ENCODE measurements around the gene BCDIN3D.
A peak's percentile ranks its signal among the peaks of the same experiment; 100 is the strongest.

The BCDIN3D gene

DNA sequence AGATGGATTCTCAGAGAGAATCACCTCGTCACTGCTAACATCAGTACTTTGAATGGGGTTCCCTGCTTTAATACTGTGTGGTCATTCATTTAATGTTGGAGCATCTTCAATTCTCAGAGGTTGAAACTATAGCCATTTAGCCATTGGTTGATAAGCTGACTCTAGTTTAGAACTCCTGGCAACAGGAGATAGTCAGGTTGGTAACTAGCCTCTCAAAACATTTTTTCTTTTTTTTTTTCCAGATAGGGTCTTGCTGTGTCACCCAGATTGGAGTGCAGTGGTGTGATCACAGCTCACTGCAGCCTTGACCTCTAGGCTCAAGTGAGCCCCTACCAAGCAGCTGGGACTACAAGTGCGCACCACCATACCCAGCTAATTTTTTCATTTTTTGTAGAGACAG, 11.2 kb downstream of the BCDIN3D start:
- TF ChIP-seq CTCF (IDR thresholded peaks at IDR 0.05; ENCODE audit: control insufficient read depth, extremely low read depth, insufficient read depth) = no peak
- no peak overlapping the region for H3K4me3 ChIP-seq (ENCODE audit: low read depth, low read length)
- no peak for DNase-seq (ENCODE audit: low read depth)

DNA sequence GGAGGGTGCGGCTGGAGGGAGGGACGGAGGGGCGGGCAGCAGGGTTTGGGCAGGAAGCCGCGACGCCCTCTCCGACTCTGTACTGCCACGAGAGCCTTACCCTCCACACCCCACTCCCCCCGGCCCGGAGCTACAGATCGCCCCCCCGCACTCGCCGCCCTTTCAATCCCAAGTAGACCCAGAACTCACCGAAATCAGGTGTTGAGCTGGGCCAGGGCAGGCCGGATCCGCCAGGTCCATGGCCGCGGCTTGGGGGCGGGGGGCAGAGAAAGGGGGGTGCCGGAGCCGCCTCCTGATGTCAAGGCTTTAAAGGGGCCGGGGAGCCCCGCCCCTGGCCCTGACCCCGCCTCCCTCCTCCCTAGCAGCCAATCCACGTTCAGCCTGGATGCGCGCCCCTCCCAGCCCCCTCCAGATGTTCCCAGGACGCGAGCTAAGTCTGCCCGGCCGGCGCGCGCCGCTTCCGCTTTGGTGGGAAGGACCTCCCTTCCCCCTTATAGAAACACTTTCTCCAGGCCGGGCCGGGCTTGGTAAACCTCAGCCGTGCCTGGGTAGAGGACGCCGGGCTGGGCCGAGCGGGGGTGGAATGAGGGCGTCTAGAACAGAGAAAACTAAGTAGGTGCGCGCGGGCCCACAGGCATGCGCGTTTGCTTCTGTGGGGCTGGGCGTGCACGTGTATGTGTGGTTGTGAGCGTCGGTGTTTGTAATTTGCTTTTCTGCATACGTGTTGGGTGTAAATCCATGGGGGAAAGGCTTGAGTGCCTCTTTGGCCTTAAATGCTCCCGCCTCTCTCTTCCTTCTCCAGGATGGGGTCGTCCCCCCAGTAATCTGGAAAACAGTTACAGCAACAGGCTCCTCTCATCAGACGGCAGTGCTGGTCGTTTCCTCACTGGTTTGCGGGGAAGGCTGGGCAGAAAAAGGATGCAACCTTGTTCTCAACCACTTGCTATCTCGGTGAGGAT, 14.5 kb downstream of the BCDIN3D start, which contains the start of gene NCKAP5L:
NCKAP5L (minus strand) TSS at position 281 of the 959 bp plus-strand sequence. CDS start 24,369 bp downstream, outside the sequence.
- H3K4me3 ChIP-seq (ENCODE audit: low read depth, low read length) = peak within 1 kb of the TSS; percentile 63
- DNase-seq (ENCODE audit: low read depth) = peak; percentile 63
- no peak for TF ChIP-seq CTCF (IDR thresholded peaks at IDR 0.05; ENCODE audit: control insufficient read depth, extremely low read depth, insufficient read depth)

DNA sequence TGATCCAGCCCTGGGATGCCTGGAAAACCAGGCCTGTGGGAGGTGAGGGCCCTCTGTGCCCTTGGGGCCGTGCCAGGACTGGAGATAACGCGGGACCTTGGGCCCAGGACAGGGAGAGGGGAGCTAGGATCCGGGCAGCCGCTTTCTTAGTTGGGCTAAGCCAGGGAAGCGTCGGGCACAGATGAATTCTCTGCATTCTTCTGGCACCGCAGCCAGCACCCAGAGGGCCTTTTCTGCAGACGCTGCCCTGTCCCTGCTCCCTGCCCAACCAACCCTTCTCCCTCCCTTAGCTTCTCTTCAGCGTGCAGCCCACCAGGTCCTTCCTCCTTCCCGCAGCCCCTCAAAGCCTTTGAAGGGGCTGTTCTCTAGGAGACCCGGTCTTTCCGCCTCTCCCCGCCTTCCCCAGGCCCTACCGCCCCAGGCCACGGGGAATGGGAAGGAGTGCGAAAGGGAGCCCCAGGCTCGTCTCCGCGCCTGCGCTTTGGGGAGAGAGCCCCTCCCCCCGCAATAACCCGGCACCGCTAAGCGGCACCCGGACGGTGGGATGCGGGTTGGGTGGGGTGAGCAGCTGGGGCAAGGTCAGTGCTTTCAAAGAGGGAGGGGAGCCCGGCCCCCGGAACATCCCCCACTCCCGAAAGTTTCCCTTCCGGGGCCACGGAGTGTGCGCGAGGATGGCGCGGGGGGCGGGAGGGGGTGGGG, 15.4 kb downstream of the BCDIN3D start:
- H3K4me3 ChIP-seq (ENCODE audit: low read depth, low read length) = peak overlapping the region; percentile 63
- TF ChIP-seq CTCF (IDR thresholded peaks at IDR 0.05; ENCODE audit: control insufficient read depth, extremely low read depth, insufficient read depth) = no peak
- no peak for DNase-seq (ENCODE audit: low read depth)

DNA sequence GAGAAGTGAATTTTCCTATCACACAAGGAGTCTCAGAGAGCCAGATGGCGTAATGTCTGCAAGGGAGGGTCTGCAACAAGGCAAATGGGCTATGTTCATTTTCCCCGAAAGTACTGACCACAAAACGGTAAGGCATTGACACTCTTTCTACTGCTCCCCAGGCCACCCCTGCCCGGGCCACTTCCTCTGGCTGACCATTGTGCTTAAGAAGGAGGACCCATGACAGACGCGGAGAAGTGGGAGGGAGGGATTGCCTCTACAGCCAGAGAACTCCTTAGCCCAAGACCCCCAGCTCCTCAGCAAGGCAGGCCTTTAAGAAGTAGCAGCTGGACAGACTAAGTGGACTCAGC, 15.9 kb downstream of the BCDIN3D start:
- TF ChIP-seq CTCF (IDR thresholded peaks at IDR 0.05; ENCODE audit: control insufficient read depth, extremely low read depth, insufficient read depth) = no peak
- DNase-seq (ENCODE audit: low read depth) = no peak
- no peak overlapping the region; the same call in 1 of the 2 replicates for H3K4me3 ChIP-seq (ENCODE audit: low read depth, low read length)

GRCh38 chr12:49825971-49826421, 16.9 kb downstream of the BCDIN3D start:
- no peak overlapping the region for H3K4me3 ChIP-seq (ENCODE audit: low read depth, low read length)
- no peak for TF ChIP-seq CTCF (IDR thresholded peaks at IDR 0.05; ENCODE audit: control insufficient read depth, extremely low read depth, insufficient read depth)
- no peak for DNase-seq (ENCODE audit: low read depth)

- DNase-seq (ENCODE audit: low read depth) = no peak
- no peak overlapping the region for H3K4me3 ChIP-seq (ENCODE audit: low read depth, low read length)
- TF ChIP-seq CTCF (IDR thresholded peaks at IDR 0.05; ENCODE audit: control insufficient read depth, extremely low read depth, insufficient read depth) = no peak
Observed at GRCh38 chr12:49825360-49825970, 17.4 kb downstream of the BCDIN3D start.
